ENCODE results near the gene C2CD2L. TPM values are rescaled to one million over a fixed set of nuclear protein-coding genes. Genes with fewer than 3 reads are reported as not detected.

The C2CD2L gene
- total RNA-seq, 1 experiment from 2014 or later, result 6.4 TPM

DNA sequence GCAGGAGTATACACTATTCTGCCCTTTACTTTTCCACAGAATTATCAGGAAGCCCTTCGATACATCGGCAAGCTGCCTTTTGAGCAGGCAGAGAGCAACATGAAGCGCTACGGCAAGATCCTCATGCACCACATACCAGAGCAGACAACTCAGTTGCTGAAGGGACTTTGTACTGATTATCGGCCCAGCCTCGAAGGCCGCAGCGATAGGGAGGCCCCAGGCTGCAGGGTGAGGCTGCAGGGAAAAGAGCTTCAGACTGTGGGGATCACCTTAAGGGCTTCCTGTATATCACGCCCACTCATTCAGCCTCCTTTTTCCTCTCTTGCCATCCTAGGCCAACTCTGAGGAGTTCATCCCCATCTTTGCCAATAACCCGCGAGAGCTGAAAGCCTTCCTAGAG lies 29.3 kb upstream of the C2CD2L start:
- ATAC-seq (no peak), DNase-seq (ENCODE audit: low spot score) (no peak)
- Mint-ChIP-seq H3K27ac (no peak overlapping the region), H3K9me3 (no peaks in the 10 kb centered on the region), H3K36me3 (peaks cover 48% of the 10 kb centered on the region), H3K4me3 (no peak overlapping the region), H3K27me3 (ENCODE audit: low read depth) (no peaks in the 10 kb centered on the region), H3K4me1 (no peaks in the 10 kb centered on the region)
- TF ChIP-seq, protein P1, sequence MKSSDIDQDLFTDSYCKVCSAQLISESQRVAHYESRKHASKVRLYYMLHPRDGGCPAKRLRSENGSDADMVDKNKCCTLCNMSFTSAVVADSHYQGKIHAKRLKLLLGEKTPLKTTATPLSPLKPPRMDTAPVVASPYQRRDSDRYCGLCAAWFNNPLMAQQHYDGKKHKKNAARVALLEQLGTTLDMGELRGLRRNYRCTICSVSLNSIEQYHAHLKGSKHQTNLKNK (CRISPR knock-in tag; IDR thresholded peaks at IDR 0.05), result no peak
- TF ChIP-seq OVOL2 (CRISPR knock-in tag; IDR thresholded peaks at IDR 0.05; ENCODE audit: borderline replicate concordance) (no peak), ZNF232 (CRISPR knock-in tag; IDR thresholded peaks at IDR 0.05) (no peak), SMAD4 (CRISPR knock-in tag; IDR thresholded peaks at IDR 0.05) (no peak), SMAD3 (CRISPR knock-in tag; IDR thresholded peaks at IDR 0.05; ENCODE audit: borderline replicate concordance) (no peak), RORB (CRISPR knock-in tag; IDR thresholded peaks at IDR 0.05) (no peak), ZNF281 (CRISPR knock-in tag; IDR thresholded peaks at IDR 0.05) (no peak), ZNF416 (CRISPR knock-in tag; IDR thresholded peaks at IDR 0.05) (no peak), ARID4B (CRISPR knock-in tag; IDR thresholded peaks at IDR 0.05; ENCODE audit: borderline replicate concordance) (no peak), NR1H2 (CRISPR knock-in tag; IDR thresholded peaks at IDR 0.05) (no peak), MYBL2 (CRISPR knock-in tag; IDR thresholded peaks at IDR 0.05) (no peak), ZNF138 (CRISPR knock-in tag; conservative IDR thresholded peaks at IDR 0.05) (no peak), GABPB1 (CRISPR knock-in tag; IDR thresholded peaks at IDR 0.05) (no peak), IRF1 (CRISPR knock-in tag; IDR thresholded peaks at IDR 0.05) (no peak), SOX15 (CRISPR knock-in tag; IDR thresholded peaks at IDR 0.05) (no peak), ZNF423 (CRISPR knock-in tag; IDR thresholded peaks at IDR 0.05) (no peak), TEAD1 (CRISPR knock-in tag; IDR thresholded peaks at IDR 0.05) (no peak), ZNF512 (CRISPR knock-in tag; IDR thresholded peaks at IDR 0.05; ENCODE audit: borderline replicate concordance) (no peak)
- TF ChIP-seq, protein P2, sequence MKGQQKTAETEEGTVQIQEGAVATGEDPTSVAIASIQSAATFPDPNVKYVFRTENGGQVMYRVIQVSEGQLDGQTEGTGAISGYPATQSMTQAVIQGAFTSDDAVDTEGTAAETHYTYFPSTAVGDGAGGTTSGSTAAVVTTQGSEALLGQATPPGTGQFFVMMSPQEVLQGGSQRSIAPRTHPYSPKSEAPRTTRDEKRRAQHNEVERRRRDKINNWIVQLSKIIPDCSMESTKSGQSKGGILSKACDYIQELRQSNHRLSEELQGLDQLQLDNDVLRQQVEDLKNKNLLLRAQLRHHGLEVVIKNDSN (CRISPR knock-in tag; IDR thresholded peaks at IDR 0.05), result no peak
- ChIA-PET POLR2A (no interaction called here), CTCF (interaction anchor here (0.9 kb wide), 1 partner anchor 260 kb away, joined by 3 read pairs; no protein-coding TSS in a partner anchor)
